CD4-positive, alpha-beta memory T cell (primary cell): ENCODE data around the gene CUEDC1. TPM values are rescaled to one million over a fixed set of nuclear protein-coding genes. Genes with fewer than 3 reads are reported as not detected.

Source experiments
- CTCF ChIA-PET: fragments of 350-600 bp; sonication (Branson Sonifier 250); formaldehyde crosslinking; loops from one replicate; lab custom pipeline; 2021; ENCODE audit warnings: inconsistent platforms; ENCODE audit not compliant: partially characterized antibody; lab: Charles Lee
- POLR2A ChIA-PET: fragments of 350-600 bp; sonication (Branson Sonifier 250); formaldehyde crosslinking; loops from one replicate; lab custom pipeline; 2021; ENCODE audit not compliant: partially characterized antibody; lab: Charles Lee
- DNase-seq, 5 donors: peaks; one replicate each; pipeline versions ENCODE4 v3.0.0 to v3.0.0-alpha.2; 2020 to 2022; ENCODE audit warnings: mixed read lengths in 1 of 5
- H3K27ac ChIP-seq: one replicate; pipeline ENCODE4 v1.7.0; 2013; ENCODE audit warnings: low read depth, low read length
- H3K27me3 ChIP-seq: 2 replicates; pipeline ENCODE4 v1.7.0; 2013; ENCODE audit warnings: mild to moderate bottlenecking, low read length, moderate library complexity; ENCODE audit not compliant: insufficient read depth
- H3K36me3 ChIP-seq: 2 replicates; pipeline ENCODE4 v1.7.0; 2013; ENCODE audit warnings: mild to moderate bottlenecking, low read length, moderate library complexity; ENCODE audit not compliant: insufficient read depth
- H3K4me1 ChIP-seq: 2 replicates; pipeline ENCODE4 v1.7.0; 2013; ENCODE audit warnings: mild to moderate bottlenecking, low read length, moderate library complexity; ENCODE audit not compliant: insufficient read depth
- H3K4me3 ChIP-seq, 2 donors: one replicate each; pipeline ENCODE4 v1.7.0; 2013; ENCODE audit warnings: low read length in 2 of 2, mild to moderate bottlenecking in 1 of 2
- H3K9me3 ChIP-seq, 2 donors: one replicate each; pipeline ENCODE4 v1.7.0; 2013; ENCODE audit warnings: low read length in 2 of 2, control low read depth in 1 of 2; ENCODE audit not compliant: control insufficient read depth in 1 of 2
- H3K27ac Mint-ChIP-seq, 7 donors: one replicate each; pipeline ENCODE4 v1.8.0; 2020 to 2021; ENCODE audit warnings: mixed read lengths in 7 of 7, mild to moderate bottlenecking in 6 of 7, inconsistent platforms in 3 of 7, moderate library complexity in 3 of 7
- H3K27me3 Mint-ChIP-seq, 2 donors: one replicate each; pipeline ENCODE4 v1.8.0; 2020 to 2021; ENCODE audit warnings: mixed read lengths in 2 of 2
- H3K36me3 Mint-ChIP-seq, 2 donors: one replicate each; pipeline ENCODE4 v1.8.0; 2020 to 2021; ENCODE audit warnings: mixed read lengths in 2 of 2, inconsistent platforms in 1 of 2, mild to moderate bottlenecking in 1 of 2
- H3K4me1 Mint-ChIP-seq, 4 donors: one replicate each; pipeline ENCODE4 v1.8.0; 2020 to 2021; ENCODE audit warnings: mixed read lengths in 4 of 4, mild to moderate bottlenecking in 1 of 4
- H3K4me3 Mint-ChIP-seq, 8 donors: one replicate each; pipeline ENCODE4 v1.8.0; 2020 to 2021; ENCODE audit warnings: mixed read lengths in 8 of 8, mild to moderate bottlenecking in 7 of 8, moderate library complexity in 6 of 8, inconsistent platforms in 3 of 8
- H3K9me3 Mint-ChIP-seq, 8 donors: one replicate each; pipeline ENCODE4 v1.8.0; 2020 to 2021; ENCODE audit warnings: mixed read lengths in 8 of 8, mild to moderate bottlenecking in 5 of 8, inconsistent platforms in 3 of 8, moderate library complexity in 1 of 8
- intact Hi-C: fragments of 100-400 bp; cut with micrococcal nuclease; formaldehyde crosslinking; loops from one replicate; pipeline ENCODE4 v1.15.1; 2023
- polyA plus RNA-seq, 2 donors: library from polyadenylated mRNA; unstranded; fragments of 300-500 nt; fragmentation: Illumina TruSeq; gene quantifications; one replicate each; pipeline ENCODE4 v1.2.3, GENCODE V29; 2021
- total RNA-seq, 2 experiments: library from RNA; stranded (reverse); gene quantifications; one replicate each; pipeline ENCODE4 v1.2.3, GENCODE V29; 2021

The CUEDC1 gene
- total and polyA plus RNA-seq, 4 experiments from 2014 or later, result 0.61 to 0.90 TPM; not detected in 2

DNA sequence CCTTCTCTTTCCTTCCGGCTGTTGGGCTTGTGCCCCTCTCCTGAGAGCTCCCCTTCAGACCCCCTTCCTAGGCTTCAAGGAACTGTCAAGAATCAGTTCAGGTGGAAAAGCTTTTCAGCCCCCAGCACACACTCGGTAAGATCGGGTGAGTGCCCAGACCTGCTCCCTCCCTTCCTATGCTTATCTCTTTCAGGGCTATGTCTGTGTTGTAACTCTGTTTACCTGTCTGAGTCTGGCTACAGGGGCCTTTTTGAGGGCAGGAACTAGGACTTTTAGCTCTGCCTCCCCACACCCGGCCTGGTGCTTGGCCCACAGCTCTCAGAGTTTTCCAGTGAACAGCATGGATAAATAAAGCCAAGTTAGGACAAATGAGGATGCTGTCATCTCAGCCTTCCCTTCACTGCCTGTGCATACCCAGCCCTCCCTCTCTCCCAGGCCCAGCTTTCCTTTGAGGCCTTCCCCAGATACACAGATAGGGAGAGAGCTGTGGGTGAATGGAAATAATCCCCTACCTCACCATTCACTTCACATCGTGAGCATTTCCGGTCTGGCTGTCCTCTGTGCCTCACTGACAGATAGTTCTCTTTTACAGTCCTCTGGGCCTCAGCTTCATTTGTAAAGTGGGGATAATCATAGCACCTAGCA lies 99.7 kb downstream of the CUEDC1 start:
- POLR2A ChIA-PET, result interaction anchor here (0.6 to 1.8 kb wide), 2 partner anchors 152 to 771 kb away, joined by 3 to 5 read pairs; partner anchors contain the start of gene SRSF1
- intact Hi-C loops, result no loop called here
- H3K27me3 Mint-ChIP-seq, result peaks cover 0 to 2% of the 10 kb centered on the region in 2 donors

GRCh38 chr17:57853695-57854094 lies 101.5 kb downstream of the CUEDC1 start:
- ChIA-PET POLR2A (no interaction called here), CTCF (interaction anchor here (1.1 to 13.2 kb wide), 3 partner anchors 6 to 260 kb away, joined by 3 to 202 read pairs (median 30); no protein-coding TSS in a partner anchor)
- Histone ChIP-seq H3K4me1 (peaks cover 23% of the 10 kb centered on the region), H3K27me3 (no peaks in the 10 kb centered on the region), H3K4me3 (no peak overlapping the region), H3K27ac (no peak overlapping the region), H3K9me3 (no peaks in the 10 kb centered on the region), H3K36me3 (no peaks in the 10 kb centered on the region)
- H3K27me3 Mint-ChIP-seq, result no peaks in the 10 kb centered on the region
- peaks cover 0 to 13% of the 10 kb centered on the region in 2 donors for H3K36me3 Mint-ChIP-seq
- peak overlapping the region in 2 of 7 donors; percentile 42 to 66 for H3K27ac Mint-ChIP-seq
- intact Hi-C loops, result loop anchor here (5.0 kb wide), 1 partner anchor 1254 kb away; the partner anchor contains the start of gene TRIM37
- DNase-seq, result no peak
- peaks cover 21 to 39% (median 29%) of the 10 kb centered on the region in 4 donors for H3K4me1 Mint-ChIP-seq
- H3K4me3 Mint-ChIP-seq, result peak overlapping the region in 2 of 8 donors; percentile 27 to 41
- H3K9me3 Mint-ChIP-seq, result no peaks in the 10 kb centered on the region

More for the DNA sequence above, 99.7 kb downstream of the CUEDC1 start:
- no peak overlapping the region for H3K27ac ChIP-seq
- Mint-ChIP-seq H3K27ac (no peak overlapping the region), H3K36me3 (no peaks in the 10 kb centered on the region), H3K4me1 (peaks cover 12 to 23% (median 18%) of the 10 kb centered on the region in 4 donors), H3K9me3 (no peaks in the 10 kb centered on the region), H3K4me3 (no peak overlapping the region)
- H3K4me3 ChIP-seq, result no peak overlapping the region
- peaks cover 16% of the 10 kb centered on the region for H3K4me1 ChIP-seq
- no peaks in the 10 kb centered on the region for H3K36me3 ChIP-seq
- CTCF ChIA-PET, result interaction anchor here (0.7 to 13.2 kb wide), 6 partner anchors 22 to 257 kb away, joined by 3 to 202 read pairs (median 3); no protein-coding TSS in a partner anchor
- no peaks in the 10 kb centered on the region for H3K9me3 ChIP-seq
- H3K27me3 ChIP-seq, result no peaks in the 10 kb centered on the region
- no peak for DNase-seq

GRCh38 chr17:57852955-57853328 lies 102.3 kb downstream of the CUEDC1 start:
- Mint-ChIP-seq H3K9me3 (no peaks in the 10 kb centered on the region), H3K4me3 (peak overlapping the region in 1 of 8 donors; percentile 36), H3K36me3 (peaks cover 0 to 13% of the 10 kb centered on the region in 2 donors), H3K4me1 (peaks cover 22 to 42% (median 31%) of the 10 kb centered on the region in 4 donors), H3K27me3 (no peaks in the 10 kb centered on the region), H3K27ac (peak overlapping the region in 1 of 7 donors; percentile 35)
- ChIA-PET POLR2A (interaction anchor here (3.4 kb wide), 1 partner anchor 8 kb away, joined by 64 read pairs; no protein-coding TSS in a partner anchor), CTCF (interaction anchor here (5.4 to 13.2 kb wide), 2 partner anchors 7 to 145 kb away, joined by 30 to 202 read pairs; no protein-coding TSS in a partner anchor)
- no peak overlapping the region for H3K4me3 ChIP-seq
- H3K27ac ChIP-seq, result no peak overlapping the region
- no peaks in the 10 kb centered on the region for H3K9me3 ChIP-seq
- intact Hi-C loops, result loop anchor here (5.0 kb wide), 1 partner anchor 1254 kb away; the partner anchor contains the start of gene TRIM37
- H3K27me3 ChIP-seq, result no peaks in the 10 kb centered on the region
- H3K36me3 ChIP-seq, result no peaks in the 10 kb centered on the region
- H3K4me1 ChIP-seq, result peaks cover 30% of the 10 kb centered on the region
- DNase-seq, result no peak

DNA sequence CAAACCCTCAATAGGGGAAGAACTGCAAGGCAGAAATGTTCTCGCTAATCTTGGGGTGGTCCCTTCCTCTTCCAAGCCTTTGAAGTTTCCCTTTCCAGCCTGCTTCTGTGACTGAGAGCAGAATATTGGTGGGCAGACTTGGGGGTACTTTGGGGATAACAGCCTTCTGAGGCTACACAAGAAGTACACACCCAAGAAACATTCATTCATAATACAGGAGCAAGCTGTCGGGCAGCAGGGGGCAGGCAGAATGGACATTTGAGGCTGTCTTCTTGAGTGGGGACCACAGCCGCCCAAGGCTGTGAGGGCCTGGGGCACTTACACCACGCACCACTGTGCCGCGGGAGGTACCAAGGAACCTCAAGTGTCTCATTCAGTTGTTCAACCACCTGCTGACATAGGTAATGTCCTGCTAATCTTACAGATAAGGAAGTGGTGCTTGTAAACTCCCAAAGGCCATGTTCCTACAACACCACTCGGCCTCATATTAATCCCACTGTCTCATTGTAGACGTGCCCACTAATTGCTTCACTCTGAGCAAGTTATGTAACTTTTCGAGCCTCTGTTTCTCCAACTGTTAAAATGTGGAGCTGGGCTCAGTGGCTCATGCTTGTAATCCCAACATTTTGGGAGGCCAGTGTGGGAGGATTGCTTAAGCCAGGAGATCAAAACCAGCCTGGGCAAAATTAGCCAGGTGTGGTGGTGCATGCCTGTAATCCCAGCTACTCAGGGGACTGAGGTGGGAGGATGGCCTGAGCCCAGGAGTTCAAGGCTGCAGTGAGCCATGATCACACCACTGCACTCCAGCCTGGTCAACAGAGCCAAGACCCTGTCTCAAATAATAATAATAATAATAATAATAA lies 102.9 kb downstream of the CUEDC1 start:
- H3K36me3 ChIP-seq, result no peaks in the 10 kb centered on the region
- H3K4me1 Mint-ChIP-seq, result peaks cover 22 to 45% (median 30%) of the 10 kb centered on the region in 4 donors
- H3K9me3 Mint-ChIP-seq, result no peaks in the 10 kb centered on the region
- no peaks in the 10 kb centered on the region for H3K27me3 Mint-ChIP-seq
- peak overlapping the region in 5 of 8 donors; percentile 53 to 80 (median 74) for H3K4me3 Mint-ChIP-seq
- POLR2A ChIA-PET, result interaction anchor here (0.7 to 3.5 kb wide), 5 partner anchors 9 to 154 kb away, joined by 3 to 64 read pairs (median 8); partner anchors contain the start of genes SRSF1 and VEZF1
- DNase-seq, result no peak
- H3K27ac Mint-ChIP-seq, result peak overlapping the region in 4 of 7 donors; percentile 78 to 98 (median 84)
- H3K4me1 ChIP-seq, result peaks cover 32% of the 10 kb centered on the region
- H3K27ac ChIP-seq, result no peak overlapping the region
- H3K4me3 ChIP-seq, result no peak overlapping the region
- H3K9me3 ChIP-seq, result no peaks in the 10 kb centered on the region
- no peaks in the 10 kb centered on the region for H3K27me3 ChIP-seq
- intact Hi-C loops, result loop anchor here (5.0 kb wide), 1 partner anchor 1255 kb away; the partner anchor contains the start of gene TRIM37
- H3K36me3 Mint-ChIP-seq, result peaks cover 0 to 13% of the 10 kb centered on the region in 2 donors
- CTCF ChIA-PET, result interaction anchor here (1.7 to 13.2 kb wide), 3 partner anchors 8 to 146 kb away, joined by 3 to 202 read pairs (median 30); no protein-coding TSS in a partner anchor

DNA sequence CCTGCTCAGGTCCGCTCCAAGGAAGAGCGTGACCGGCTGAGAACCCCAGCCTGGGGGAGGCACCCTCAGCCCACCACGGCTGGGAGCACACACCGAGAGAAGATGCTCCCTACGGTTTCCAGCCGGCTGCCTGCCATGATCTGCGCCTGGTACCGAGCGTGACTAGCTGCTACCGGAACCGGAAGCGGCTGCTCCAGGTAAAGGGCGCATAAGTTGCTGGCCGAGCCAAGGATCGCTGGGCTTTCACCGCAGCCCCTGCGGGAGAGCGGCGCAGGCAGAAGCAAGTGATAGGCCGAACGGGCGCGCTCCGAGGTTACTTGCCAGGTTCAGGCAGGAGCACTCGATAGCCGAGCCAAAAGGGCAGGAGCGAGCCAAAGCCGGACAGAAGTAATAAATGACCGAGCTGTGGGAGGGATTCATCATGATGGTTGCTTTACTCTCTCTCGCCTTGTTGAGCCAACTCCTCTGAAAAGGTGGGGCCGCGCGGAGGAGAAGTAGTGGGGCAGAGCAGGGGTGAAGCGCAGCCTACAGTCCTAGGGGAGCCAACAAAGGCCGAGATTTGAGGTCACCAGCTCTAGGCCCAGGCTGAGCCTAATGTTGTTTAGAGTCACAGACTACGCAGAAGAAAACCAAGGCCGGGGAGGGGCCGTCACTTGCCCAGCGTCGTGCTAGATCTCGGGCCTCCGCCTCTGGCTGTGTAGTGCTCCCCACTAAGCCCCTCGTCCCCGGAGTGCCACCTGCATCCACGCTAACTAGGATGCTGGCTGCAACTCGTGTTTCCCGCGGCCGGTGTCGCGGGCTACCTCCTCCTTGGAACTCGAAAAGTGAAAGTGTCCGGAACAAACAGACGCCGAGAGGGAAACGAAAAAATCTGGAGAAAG lies 105.1 kb downstream of the CUEDC1 start, which contains the start of gene MRPS23:
Gene MRPS23 (minus strand): TSS at position 171 of the 881 bp plus-strand sequence. CDS start 34 bp downstream, at position 137.
- Mint-ChIP-seq H3K4me1 (peaks cover 27 to 57% (median 35%) of the 10 kb centered on the region in 4 donors), H3K27ac (peak within 1 kb of the TSS; percentile 98 to 100 (median 99)), H3K4me3 (peak within 1 kb of the TSS; percentile 96 to 99 (median 98)), H3K9me3 (no peaks in the 10 kb centered on the region), H3K36me3 (peaks cover 5 to 22% of the 10 kb centered on the region in 2 donors), H3K27me3 (no peaks in the 10 kb centered on the region)
- H3K9me3 ChIP-seq, result no peaks in the 10 kb centered on the region
- peak; percentile 94 to 99 (median 97) for DNase-seq
- peak within 1 kb of the TSS; percentile 92 for H3K27ac ChIP-seq
- H3K4me1 ChIP-seq, result peaks cover 32% of the 10 kb centered on the region
- no peaks in the 10 kb centered on the region for H3K27me3 ChIP-seq
- peak within 1 kb of the TSS; percentile 75 to 87 for H3K4me3 ChIP-seq
- intact Hi-C loops, result loop anchor here (1.0 to 5.0 kb wide), 7 partner anchors 138 to 1257 kb away; partner anchors contain the start of genes DYNLL2, SRSF1, TRIM37 and VEZF1
- CTCF ChIA-PET, result interaction anchor here (0.6 to 5.4 kb wide), 6 partner anchors 10 to 304 kb away, joined by 3 to 31 read pairs (median 6); partner anchors contain the start of gene SRSF1
- POLR2A ChIA-PET, result interaction anchor here (0.8 to 3.5 kb wide), 32 partner anchors 11 to 1370 kb away, joined by 3 to 64 read pairs (median 4); partner anchors contain the start of genes AKAP1, C17orf67, DYNLL2 and GDPD1
- peaks cover 5% of the 10 kb centered on the region for H3K36me3 ChIP-seq
